Kidney (tissue), 14 donors: ENCODE results near the gene RANGRF. TPM values are rescaled to one million over a fixed set of nuclear protein-coding genes. Genes with fewer than 3 reads are reported as not detected.

Experiments
- DNase-seq, 5 donors: peaks; one replicate each; pipeline ENCODE4 v3.0.0-alpha.2; 2013 to 2020
- FAIRE-seq: peaks from 2 replicates; lab custom pipeline; 2012; peaks lifted over from hg19 to GRCh38; lab: Jason Lieb, UNC
- H3K27ac ChIP-seq, 2 donors: one replicate each; pipeline ENCODE4 v1.7.0; 2013; ENCODE audit warnings: low read depth in 2 of 2, low read length in 2 of 2, inconsistent platforms in 1 of 2
- H3K27me3 ChIP-seq: one replicate; pipeline ENCODE4 v1.7.1; 2013; ENCODE audit warnings: low read length, inconsistent platforms; ENCODE audit not compliant: control insufficient read depth, insufficient read depth
- H3K36me3 ChIP-seq, 3 donors: one replicate each; pipeline versions ENCODE4 v1.7.0 to v1.7.1; 2013; ENCODE audit warnings: low read length in 3 of 3, control low read depth in 1 of 3, inconsistent platforms in 1 of 3; ENCODE audit not compliant: insufficient read depth in 3 of 3, control insufficient read depth in 2 of 3
- H3K4me1 ChIP-seq, 3 donors: one replicate each; pipeline versions ENCODE4 v1.7.0 to v1.7.1; 2013; ENCODE audit warnings: low read length in 3 of 3, inconsistent platforms in 1 of 3, low read depth in 1 of 3; ENCODE audit not compliant: control insufficient read depth in 2 of 3, insufficient read depth in 2 of 3
- H3K4me3 ChIP-seq, 3 donors: one replicate each; pipeline versions ENCODE4 v1.7.0 to v1.8.1; 2013; ENCODE audit warnings: low read length in 3 of 3, control low read depth in 1 of 3, inconsistent platforms in 1 of 3
- H3K9ac ChIP-seq, 3 donors: one replicate each; pipeline versions ENCODE4 v1.7.0 to v1.7.1; 2013; ENCODE audit warnings: low read length in 3 of 3, control low read depth in 1 of 3, inconsistent platforms in 1 of 3
- H3K9me3 ChIP-seq, 3 donors: one replicate each; pipeline versions ENCODE4 v1.7.0 to v1.7.1; 2013; ENCODE audit warnings: low read length in 3 of 3, control low read depth in 1 of 3, inconsistent platforms in 1 of 3; ENCODE audit not compliant: control insufficient read depth in 2 of 3, insufficient read depth in 1 of 3
- intact Hi-C: fragments of 100-400 bp; cut with DNase I; formaldehyde crosslinking; loops from one replicate; pipeline ENCODE4 v1.11.1; 2022
- polyA plus RNA-seq: library from polyadenylated mRNA; stranded (reverse); fragments of 350-450 nt; fragmentation: Illumina TruSeq; extraction: RNeasy Lipid Tissue Mini Kit (QIAGEN cat#74804); gene quantifications from one replicate; pipeline ENCODE4 v1.2.3, GENCODE V29; 2014; ENCODE audit warnings: low read depth, low replicate concordance; ENCODE audit not compliant: insufficient read depth
- total RNA-seq: library from RNA; stranded (reverse); fragmentation: NEBNext Ultra II Directional; extraction: Animal tissue kit (Norgen Biotek cat#: 25700); gene quantifications from one replicate; pipeline ENCODE4 v1.2.1, GENCODE V29; 2021
- TF ChIP-seq, protein P1 (sequence below): IDR thresholded peaks from 3 replicates; pipeline ENCODE4 v1.5.1; 2012; ENCODE audit warnings: mild to moderate bottlenecking, moderate library complexity, borderline replicate concordance; ENCODE audit not compliant: insufficient read depth; ENCODE audit errors: extremely low read depth
- donor health status: control.
- donor health status: control.
- donor health status: control.
- donor health status: control.
- donor health status: control.
- donor health status: DM: yes; HTN: yes; CAD: no.
- donor health status: Normal renal cell carcinoma (clear cell type).

Gene RANGRF
- total and polyA plus RNA-seq, 2 donors from 2014 or later, result 20.1 to 91.8 TPM

DNA sequence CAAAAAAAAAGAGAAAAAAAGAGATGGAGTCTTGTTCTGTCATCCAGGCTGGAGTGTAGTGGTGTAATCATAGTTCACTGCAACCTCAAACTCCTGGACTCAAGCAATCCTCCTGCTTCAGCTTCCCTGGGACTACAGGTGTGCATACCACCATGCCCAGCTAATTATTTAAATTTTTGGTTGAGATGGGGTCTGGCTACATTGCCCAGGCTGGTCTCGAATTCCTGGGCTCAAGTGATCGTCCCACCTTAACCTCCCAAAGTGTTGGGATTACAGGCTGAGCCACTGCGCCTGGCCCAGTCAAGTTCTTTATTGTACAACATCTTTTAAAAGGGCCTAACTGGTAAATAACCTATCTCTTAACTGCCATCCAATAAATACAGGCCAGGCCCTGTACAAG is 6.1 kb upstream of the RANGRF start:
- intact Hi-C loops, result no loop called here
- H3K27ac ChIP-seq, result no peak overlapping the region
- no peak for FAIRE-seq
- no peaks in the 10 kb centered on the region for H3K27me3 ChIP-seq
- H3K9me3 ChIP-seq, result no peaks in the 10 kb centered on the region
- H3K9ac ChIP-seq, result no peak overlapping the region
- peaks cover 0 to 6% (median 4%) of the 10 kb centered on the region in 3 donors for H3K4me1 ChIP-seq
- H3K4me3 ChIP-seq, result no peak overlapping the region
- no peak for DNase-seq
- TF ChIP-seq, protein P1, sequence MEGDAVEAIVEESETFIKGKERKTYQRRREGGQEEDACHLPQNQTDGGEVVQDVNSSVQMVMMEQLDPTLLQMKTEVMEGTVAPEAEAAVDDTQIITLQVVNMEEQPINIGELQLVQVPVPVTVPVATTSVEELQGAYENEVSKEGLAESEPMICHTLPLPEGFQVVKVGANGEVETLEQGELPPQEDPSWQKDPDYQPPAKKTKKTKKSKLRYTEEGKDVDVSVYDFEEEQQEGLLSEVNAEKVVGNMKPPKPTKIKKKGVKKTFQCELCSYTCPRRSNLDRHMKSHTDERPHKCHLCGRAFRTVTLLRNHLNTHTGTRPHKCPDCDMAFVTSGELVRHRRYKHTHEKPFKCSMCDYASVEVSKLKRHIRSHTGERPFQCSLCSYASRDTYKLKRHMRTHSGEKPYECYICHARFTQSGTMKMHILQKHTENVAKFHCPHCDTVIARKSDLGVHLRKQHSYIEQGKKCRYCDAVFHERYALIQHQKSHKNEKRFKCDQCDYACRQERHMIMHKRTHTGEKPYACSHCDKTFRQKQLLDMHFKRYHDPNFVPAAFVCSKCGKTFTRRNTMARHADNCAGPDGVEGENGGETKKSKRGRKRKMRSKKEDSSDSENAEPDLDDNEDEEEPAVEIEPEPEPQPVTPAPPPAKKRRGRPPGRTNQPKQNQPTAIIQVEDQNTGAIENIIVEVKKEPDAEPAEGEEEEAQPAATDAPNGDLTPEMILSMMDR, result no peak
- no peaks in the 10 kb centered on the region for H3K36me3 ChIP-seq

DNA sequence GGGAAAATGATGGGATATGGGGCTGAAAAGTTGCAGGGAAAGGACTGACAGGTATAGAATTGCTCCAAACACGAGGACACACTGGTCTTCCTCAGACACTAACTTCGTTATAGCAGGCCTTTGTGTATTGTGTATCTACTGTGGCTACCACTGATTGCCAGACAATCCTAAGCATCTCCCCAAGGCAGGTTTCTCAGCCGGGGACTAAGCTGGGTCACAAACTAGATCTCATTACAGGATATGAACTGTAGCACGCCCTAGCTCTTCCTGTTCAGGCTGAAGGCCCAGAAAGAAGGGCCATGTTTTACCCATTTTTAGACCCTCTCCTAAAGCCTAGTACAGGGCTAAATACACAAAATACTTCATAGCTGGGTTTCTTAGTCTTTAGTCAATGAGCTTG is 5.1 kb upstream of the RANGRF start:
- H3K9me3 ChIP-seq, result no peaks in the 10 kb centered on the region
- no peaks in the 10 kb centered on the region for H3K36me3 ChIP-seq
- no peak overlapping the region for H3K9ac ChIP-seq
- no peak overlapping the region for H3K4me3 ChIP-seq
- H3K27ac ChIP-seq, result no peak overlapping the region
- H3K4me1 ChIP-seq, result peaks cover 0 to 11% (median 10%) of the 10 kb centered on the region in 3 donors
- intact Hi-C loops, result no loop called here
- H3K27me3 ChIP-seq, result no peaks in the 10 kb centered on the region
- DNase-seq, result no peak
- no peak for FAIRE-seq
- TF ChIP-seq, protein P1, result no peak

DNA sequence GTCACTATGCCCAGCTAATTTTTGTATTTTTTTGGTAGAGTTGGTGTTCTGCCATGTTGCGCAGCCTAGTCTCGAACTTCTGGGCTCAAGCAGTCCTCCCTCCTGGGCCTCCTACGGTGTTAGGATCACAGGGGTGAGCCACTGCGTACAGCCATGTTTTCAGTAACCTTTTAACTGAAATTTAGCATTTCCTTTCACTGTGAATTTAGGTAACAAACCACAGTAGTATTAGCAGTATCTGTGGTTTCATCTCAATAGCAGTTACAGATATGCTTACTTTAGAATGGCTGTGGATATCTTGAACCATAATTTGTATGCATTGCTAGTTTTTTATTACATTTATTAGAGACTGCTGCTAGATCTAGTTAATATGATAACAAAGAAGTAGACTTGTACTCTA is 4.3 kb upstream of the RANGRF start:
- DNase-seq, result no peak
- Histone ChIP-seq H3K9me3 (no peaks in the 10 kb centered on the region), H3K27ac (no peak overlapping the region), H3K9ac (no peak overlapping the region), H3K4me1 (peaks cover 0 to 11% (median 11%) of the 10 kb centered on the region in 3 donors), H3K36me3 (no peaks in the 10 kb centered on the region), H3K4me3 (no peak overlapping the region), H3K27me3 (no peaks in the 10 kb centered on the region)
- intact Hi-C loops, result no loop called here
- TF ChIP-seq, protein P1, result no peak
- no peak for FAIRE-seq
